LHCN-M2 (cell line): ENCODE results near the gene CDK6. TPM values are rescaled to one million over a fixed set of nuclear protein-coding genes. Genes with fewer than 3 reads are reported as not detected.

Source experiments
- DNase-seq: peaks from one replicate; pipeline ENCODE4 v3.0.0-alpha.2; 2012; ENCODE audit warnings: low read depth
- total RNA-seq: library from RNA; depleted of rRNA; stranded (reverse); fragments of >200 nt; gene quantifications from 2 replicates; pipeline ENCODE4 v1.2.3, GENCODE V29; 2014

CDK6 gene
- total RNA-seq, 1 experiment from 2014 or later = 66.1 TPM

- DNase-seq = no peak
Observed at GRCh38 chr7:92682903-92683539, 153.4 kb downstream of the CDK6 start.

- DNase-seq = no peak
Observed at GRCh38 chr7:92682330-92682729, 154.0 kb downstream of the CDK6 start.

- DNase-seq = no peak
Observed at GRCh38 chr7:92681633-92682032, 154.7 kb downstream of the CDK6 start.

GRCh38 chr7:92680442-92680841 is 155.9 kb downstream of the CDK6 start:
- peak; percentile 68 for DNase-seq

GRCh38 chr7:92678291-92678920 is 158.0 kb downstream of the CDK6 start:
- no peak for DNase-seq

- DNase-seq = no peak
Observed at GRCh38 chr7:92674379-92674778, 162.0 kb downstream of the CDK6 start.

GRCh38 chr7:92671505-92672169 is 164.7 kb downstream of the CDK6 start:
- DNase-seq = no peak

- DNase-seq = no peak
Observed at GRCh38 chr7:92670204-92670851, 166.0 kb downstream of the CDK6 start.

- DNase-seq = peak; percentile 57
Observed at GRCh38 chr7:92669616-92670165, 166.7 kb downstream of the CDK6 start.

GRCh38 chr7:92668564-92668963 is 167.8 kb downstream of the CDK6 start:
- DNase-seq = no peak

GRCh38 chr7:92667816-92668535 is 168.4 kb downstream of the CDK6 start:
- DNase-seq = peak; percentile 39

GRCh38 chr7:92665926-92666325 is 170.4 kb downstream of the CDK6 start:
- DNase-seq = peak; percentile 58

GRCh38 chr7:92661651-92662050 is 174.7 kb downstream of the CDK6 start:
- no peak for DNase-seq

- no peak for DNase-seq
Observed at GRCh38 chr7:92658671-92659070, 177.7 kb downstream of the CDK6 start.

- DNase-seq = no peak
Observed at GRCh38 chr7:92657391-92657790, 179.0 kb downstream of the CDK6 start.

- DNase-seq = no peak
Observed at GRCh38 chr7:92656121-92656520, 180.3 kb downstream of the CDK6 start.

GRCh38 chr7:92655346-92655884 is 181.0 kb downstream of the CDK6 start:
- DNase-seq = no peak

- no peak for DNase-seq
Observed at GRCh38 chr7:92653136-92653535, 183.2 kb downstream of the CDK6 start.

GRCh38 chr7:92652536-92652935 is 183.8 kb downstream of the CDK6 start:
- no peak for DNase-seq

GRCh38 chr7:92650391-92650790 is 186.0 kb downstream of the CDK6 start:
- no peak for DNase-seq

- no peak for DNase-seq
Observed at GRCh38 chr7:92648067-92648466, 188.3 kb downstream of the CDK6 start.
